GM12865 (cell line): ENCODE data around the gene LIMCH1.

Source experiments
- DNase-seq: peaks from one replicate; pipeline ENCODE4 v3.0.0; 2010; ENCODE audit warnings: low read depth
- H3K4me3 ChIP-seq: 2 replicates; pipeline ENCODE4 v1.5.1; 2011; ENCODE audit warnings: mild to moderate bottlenecking, low read depth, low read length, control low read depth
- TF ChIP-seq, protein P1 (sequence below): IDR thresholded peaks from 2 replicates; pipeline ENCODE4 v1.5.1; 2011; ENCODE audit warnings: low read length, control low read depth, low read depth, inconsistent platforms; ENCODE audit not compliant: insufficient read depth; ENCODE audit errors: missing control alignments

LIMCH1 gene

DNA sequence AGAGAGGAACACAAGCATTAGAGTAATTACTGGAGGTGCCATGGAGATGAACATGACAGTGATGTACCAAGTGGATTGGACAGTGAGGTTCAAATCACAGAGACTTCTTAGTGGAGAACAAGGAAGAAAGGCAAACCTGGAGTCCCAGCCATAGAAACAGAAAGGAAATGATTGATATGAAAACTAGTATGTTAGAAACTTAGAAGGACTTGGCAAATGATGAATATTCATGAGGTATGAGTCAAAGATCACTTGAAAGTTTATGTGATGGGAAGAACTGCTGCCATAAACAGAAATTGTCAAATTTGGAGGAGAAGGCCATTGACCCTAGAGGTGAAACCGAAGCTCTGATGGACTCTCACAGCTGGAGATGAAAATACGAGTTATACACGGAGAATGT is 122.4 kb downstream of the LIMCH1 start:
- TF ChIP-seq, protein P1, sequence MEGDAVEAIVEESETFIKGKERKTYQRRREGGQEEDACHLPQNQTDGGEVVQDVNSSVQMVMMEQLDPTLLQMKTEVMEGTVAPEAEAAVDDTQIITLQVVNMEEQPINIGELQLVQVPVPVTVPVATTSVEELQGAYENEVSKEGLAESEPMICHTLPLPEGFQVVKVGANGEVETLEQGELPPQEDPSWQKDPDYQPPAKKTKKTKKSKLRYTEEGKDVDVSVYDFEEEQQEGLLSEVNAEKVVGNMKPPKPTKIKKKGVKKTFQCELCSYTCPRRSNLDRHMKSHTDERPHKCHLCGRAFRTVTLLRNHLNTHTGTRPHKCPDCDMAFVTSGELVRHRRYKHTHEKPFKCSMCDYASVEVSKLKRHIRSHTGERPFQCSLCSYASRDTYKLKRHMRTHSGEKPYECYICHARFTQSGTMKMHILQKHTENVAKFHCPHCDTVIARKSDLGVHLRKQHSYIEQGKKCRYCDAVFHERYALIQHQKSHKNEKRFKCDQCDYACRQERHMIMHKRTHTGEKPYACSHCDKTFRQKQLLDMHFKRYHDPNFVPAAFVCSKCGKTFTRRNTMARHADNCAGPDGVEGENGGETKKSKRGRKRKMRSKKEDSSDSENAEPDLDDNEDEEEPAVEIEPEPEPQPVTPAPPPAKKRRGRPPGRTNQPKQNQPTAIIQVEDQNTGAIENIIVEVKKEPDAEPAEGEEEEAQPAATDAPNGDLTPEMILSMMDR = no peak
- DNase-seq = no peak
- H3K4me3 ChIP-seq = no peak overlapping the region

DNA sequence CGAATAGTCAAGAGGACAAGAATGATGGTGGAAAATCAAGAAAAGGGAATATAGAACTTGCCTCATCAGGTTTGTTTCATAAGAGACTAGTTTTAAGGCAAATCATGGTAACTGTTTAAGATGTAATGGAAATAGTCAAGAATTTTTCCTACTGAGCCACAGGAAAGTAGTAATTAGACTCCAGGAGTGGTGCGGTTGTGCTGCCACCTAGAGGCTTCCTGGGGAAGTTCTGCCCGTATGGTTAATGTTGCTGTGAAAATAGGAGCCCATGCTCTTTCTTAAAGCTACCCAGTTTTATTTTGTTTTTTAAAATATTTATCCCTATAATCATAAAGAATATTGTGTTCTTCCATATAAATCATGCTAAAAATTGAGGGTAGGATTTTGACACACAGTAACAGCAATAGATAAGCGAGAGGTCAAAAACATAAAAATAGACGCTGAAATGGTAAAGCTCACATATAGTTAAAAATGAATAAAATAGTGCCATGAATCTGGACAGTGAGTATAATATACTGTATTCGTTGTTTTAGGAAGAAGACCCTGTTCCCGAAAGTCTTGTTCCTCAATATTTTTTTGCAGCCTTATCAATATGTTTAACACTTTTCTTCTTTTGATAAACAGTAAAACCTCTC is 123.6 kb downstream of the LIMCH1 start:
- TF ChIP-seq, protein P1 = peak; percentile 86
- H3K4me3 ChIP-seq = no peak overlapping the region
- peak; percentile 43 for DNase-seq

DNA sequence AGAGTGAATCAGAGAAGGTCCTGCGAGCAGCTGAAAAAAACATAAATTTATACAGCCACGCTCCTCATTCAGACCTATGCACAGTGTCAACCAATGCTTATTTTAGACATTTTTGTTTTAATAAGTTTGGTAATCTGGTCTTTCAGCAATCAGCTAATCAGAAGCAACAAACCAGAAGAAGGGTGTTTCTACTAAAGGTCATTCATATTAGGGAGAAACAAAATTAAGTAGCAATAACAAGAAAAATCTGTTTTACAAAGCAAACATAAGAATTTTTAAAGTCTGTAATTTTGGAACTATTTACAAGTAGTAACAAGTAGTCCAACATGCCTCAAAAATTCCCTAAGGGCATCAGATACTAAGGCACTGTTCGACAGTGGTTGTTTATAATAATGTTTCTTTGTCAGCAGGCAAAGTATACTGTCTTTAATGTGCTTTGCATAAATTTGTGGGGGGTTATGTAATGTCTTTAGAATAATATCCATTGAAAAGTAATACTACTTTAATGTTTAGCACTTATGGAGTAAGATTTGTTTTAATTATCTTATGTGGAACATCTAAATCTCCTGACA is 127.8 kb downstream of the LIMCH1 start:
- DNase-seq = no peak
- no peak overlapping the region for H3K4me3 ChIP-seq
- TF ChIP-seq, protein P1 = no peak

DNA sequence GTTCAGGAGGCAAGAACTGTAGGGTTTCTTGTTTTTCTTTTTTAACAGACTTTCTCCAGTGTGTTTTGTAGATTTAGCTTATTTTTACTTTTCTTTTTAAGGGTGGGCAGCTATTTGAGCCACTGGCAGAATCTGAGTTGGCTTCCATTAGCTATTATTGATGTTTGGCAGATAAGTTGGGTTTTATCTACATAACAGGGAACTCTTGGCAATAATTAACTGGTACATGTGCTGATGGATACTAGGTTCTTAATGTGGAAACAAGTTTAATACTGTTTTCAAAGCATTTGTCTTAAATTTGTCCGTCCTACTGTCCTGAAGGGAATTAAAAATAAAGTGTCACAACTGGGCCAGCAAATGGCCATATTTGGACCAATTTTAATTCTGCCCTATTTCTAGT is 130.1 kb downstream of the LIMCH1 start:
- no peak for DNase-seq
- TF ChIP-seq, protein P1 = no peak
- no peak overlapping the region for H3K4me3 ChIP-seq

DNA sequence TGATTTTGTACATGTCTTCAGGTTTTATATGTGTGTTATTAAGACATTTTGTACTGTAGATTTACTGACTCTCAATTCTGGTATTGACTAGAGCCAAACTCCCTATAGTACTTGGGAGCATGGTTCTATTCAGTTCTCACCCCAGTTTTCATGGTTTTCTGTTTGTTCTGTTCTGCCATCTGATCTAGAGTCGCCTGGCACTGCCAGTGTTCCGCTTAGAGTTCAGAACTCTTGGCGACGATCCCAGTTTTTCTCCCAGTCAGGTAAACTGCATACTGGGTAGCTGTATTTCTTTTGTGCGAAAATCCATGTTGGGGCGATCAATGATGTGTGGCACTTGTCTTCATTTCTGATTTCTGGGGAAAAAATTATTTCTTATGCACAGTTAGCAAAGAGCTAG is 132.6 kb downstream of the LIMCH1 start:
- no peak overlapping the region for H3K4me3 ChIP-seq
- no peak for DNase-seq
- TF ChIP-seq, protein P1 = no peak

DNA sequence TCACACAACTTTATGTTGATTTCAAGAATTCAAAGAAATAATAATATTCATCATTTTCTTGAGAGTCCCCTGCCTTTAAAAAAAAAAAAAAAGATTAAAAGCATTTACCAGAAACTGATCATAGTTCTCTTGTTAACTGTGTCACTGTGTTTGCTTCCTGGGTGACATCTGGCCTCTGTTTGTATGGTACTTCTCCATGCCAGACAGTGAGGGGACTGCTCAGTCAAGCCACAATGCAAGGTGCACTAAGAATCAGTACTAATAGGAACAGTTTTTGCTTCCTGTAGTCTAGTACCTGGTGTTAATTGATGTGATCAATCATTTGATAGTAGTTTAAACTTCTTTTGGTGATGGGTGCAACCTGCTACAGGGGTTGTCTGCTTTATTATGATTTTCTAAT is 133.0 kb downstream of the LIMCH1 start:
- no peak overlapping the region for H3K4me3 ChIP-seq
- no peak for DNase-seq
- TF ChIP-seq, protein P1 = no peak

DNA sequence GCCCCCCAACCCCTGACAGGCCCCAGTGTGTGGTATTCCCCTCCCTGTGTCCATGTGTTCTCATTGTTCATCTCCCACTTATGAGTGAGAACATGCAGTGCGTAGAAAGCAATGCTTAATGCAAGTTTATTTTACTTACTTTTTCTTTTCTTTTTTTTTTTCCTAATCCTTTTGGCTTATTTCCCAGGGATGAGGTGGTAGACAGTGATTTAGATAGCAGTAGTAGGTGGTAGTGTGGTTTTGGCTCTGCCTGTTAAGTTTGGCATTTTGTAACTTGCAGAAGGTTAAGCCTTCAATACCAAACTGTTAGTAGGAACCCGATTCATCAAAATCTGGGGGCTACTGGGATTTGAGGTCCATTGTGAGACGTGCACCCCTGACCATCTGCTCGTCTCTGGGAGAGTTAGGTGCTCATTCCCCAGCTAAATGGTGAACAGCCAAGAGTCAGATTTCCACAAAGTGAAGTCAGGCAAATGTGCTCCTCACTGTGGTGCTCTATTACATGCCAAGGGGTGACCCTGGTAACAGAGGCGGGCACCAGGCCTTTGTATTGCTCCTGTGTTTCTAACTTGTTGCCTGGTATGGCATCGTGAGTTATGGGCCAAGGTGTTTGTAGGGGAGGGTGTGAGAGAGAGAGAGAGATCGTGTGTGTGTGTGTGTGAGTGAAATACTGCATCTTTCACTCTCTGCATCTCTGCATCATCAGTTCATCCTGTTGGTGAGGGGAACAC is 140.3 kb downstream of the LIMCH1 start:
- TF ChIP-seq, protein P1 = no peak
- no peak for DNase-seq
- no peak overlapping the region for H3K4me3 ChIP-seq
